Measurements from ENCODE around the gene STX5. TPM values are rescaled to one million over a fixed set of nuclear protein-coding genes. Genes with fewer than 3 reads are reported as not detected.
"Not testable (repeated sequence)": the region's sequence is repeated elsewhere in the genome, so short reads cannot be mapped to it uniquely, and the experiment has no call there.

The STX5 gene
- polyA plus RNA-seq, 3 donors: 36.4 to 39.6 (median 38.5) TPM

- TF ChIP-seq, protein P1, sequence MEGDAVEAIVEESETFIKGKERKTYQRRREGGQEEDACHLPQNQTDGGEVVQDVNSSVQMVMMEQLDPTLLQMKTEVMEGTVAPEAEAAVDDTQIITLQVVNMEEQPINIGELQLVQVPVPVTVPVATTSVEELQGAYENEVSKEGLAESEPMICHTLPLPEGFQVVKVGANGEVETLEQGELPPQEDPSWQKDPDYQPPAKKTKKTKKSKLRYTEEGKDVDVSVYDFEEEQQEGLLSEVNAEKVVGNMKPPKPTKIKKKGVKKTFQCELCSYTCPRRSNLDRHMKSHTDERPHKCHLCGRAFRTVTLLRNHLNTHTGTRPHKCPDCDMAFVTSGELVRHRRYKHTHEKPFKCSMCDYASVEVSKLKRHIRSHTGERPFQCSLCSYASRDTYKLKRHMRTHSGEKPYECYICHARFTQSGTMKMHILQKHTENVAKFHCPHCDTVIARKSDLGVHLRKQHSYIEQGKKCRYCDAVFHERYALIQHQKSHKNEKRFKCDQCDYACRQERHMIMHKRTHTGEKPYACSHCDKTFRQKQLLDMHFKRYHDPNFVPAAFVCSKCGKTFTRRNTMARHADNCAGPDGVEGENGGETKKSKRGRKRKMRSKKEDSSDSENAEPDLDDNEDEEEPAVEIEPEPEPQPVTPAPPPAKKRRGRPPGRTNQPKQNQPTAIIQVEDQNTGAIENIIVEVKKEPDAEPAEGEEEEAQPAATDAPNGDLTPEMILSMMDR (IDR thresholded peaks at IDR 0.05): no peak
- Histone ChIP-seq H3K27me3 (ENCODE audit: control insufficient read depth in 2 of 2, insufficient read depth in 2 of 2, low read length in 2 of 2) (no peaks in the 10 kb centered on the region), H3K79me2 (ENCODE audit: insufficient read depth, low read length) (peaks cover 11% of the 10 kb centered on the region), H3K9ac (ENCODE audit: insufficient read depth, low read length, poor library complexity, severe bottlenecking) (no peak overlapping the region), H3K27ac (ENCODE audit: low read depth in 1 of 2, low read length in 2 of 2) (no peak overlapping the region), H3K9me3 (replicated peaks in 1 of 2; ENCODE audit: control insufficient read depth in 1 of 2, insufficient read depth in 1 of 2, low read length in 2 of 2) (no peaks in the 10 kb centered on the region), H3K4me1 (ENCODE audit: control insufficient read depth in 1 of 2, insufficient read depth in 2 of 2, low read length in 2 of 2) (no peaks in the 10 kb centered on the region), H4K20me1 (ENCODE audit: insufficient read depth, low read length) (no peaks in the 10 kb centered on the region), H3K36me3 (replicated peaks in 1 of 2; ENCODE audit: control insufficient read depth in 1 of 2, insufficient read depth in 2 of 2, low read length in 2 of 2) (no peaks in the 10 kb centered on the region), H2AFZ (ENCODE audit: insufficient read depth, low read depth, low read length, poor library complexity, severe bottlenecking) (no peak overlapping the region), H3K4me3 (replicated peaks in 1 of 3; ENCODE audit: low read depth in 2 of 3, low read length in 3 of 3) (no peak overlapping the region), H3K4me2 (replicated peaks; ENCODE audit: extremely low read depth, low read length, poor library complexity, severe bottlenecking) (no peak overlapping the region)
- no peak overlapping the region for H3K4me3 Mint-ChIP-seq
- no peak for DNase-seq
- H3K36me3 Mint-ChIP-seq: peaks cover 2% of the 10 kb centered on the region in 2 donors
- H3K27ac Mint-ChIP-seq: no peak overlapping the region
- 100% methylated on average over 1 of the region's 4 CpGs for WGBS (ENCODE audit: insufficient coverage)
- intact Hi-C loops (cut with micrococcal nuclease): loop anchor here (2.0 to 10.0 kb wide), 3 partner anchors 77 to 269 kb away; partner anchors contain the start of genes TMEM179B (in 2 of the 2) and TUT1 (in 1 of the 2)
- no peaks in the 10 kb centered on the region for H3K27me3 Mint-ChIP-seq (ENCODE audit: low read depth in 3 of 3)
- peaks cover 6% of the 10 kb centered on the region for H3K4me1 Mint-ChIP-seq
- H3K9me3 Mint-ChIP-seq: no peaks in the 10 kb centered on the region
These were observed 32.0 kb upstream of the STX5 start for GRCh38 chr11:62863687-62864335.

GRCh38 chr11:62861564-62862192 is 29.8 kb upstream of the STX5 start:
- peaks cover 28% of the 10 kb centered on the region for H3K79me2 ChIP-seq (ENCODE audit: insufficient read depth, low read length)
- not testable (repeated sequence) for H3K9ac ChIP-seq (ENCODE audit: insufficient read depth, low read length, poor library complexity, severe bottlenecking); H3K36me3 Mint-ChIP-seq; DNase-seq; H3K4me2 ChIP-seq (replicated peaks; ENCODE audit: extremely low read depth, low read length, poor library complexity, severe bottlenecking); H2AFZ ChIP-seq (ENCODE audit: insufficient read depth, low read depth, low read length, poor library complexity, severe bottlenecking); H3K36me3 ChIP-seq (replicated peaks in 1 of 2; ENCODE audit: control insufficient read depth in 1 of 2, insufficient read depth in 2 of 2, low read length in 2 of 2); H4K20me1 ChIP-seq (ENCODE audit: insufficient read depth, low read length); H3K27me3 Mint-ChIP-seq (ENCODE audit: low read depth in 3 of 3); H3K9me3 ChIP-seq (replicated peaks in 1 of 2; ENCODE audit: control insufficient read depth in 1 of 2, insufficient read depth in 1 of 2, low read length in 2 of 2); H3K4me3 Mint-ChIP-seq; H3K4me3 ChIP-seq (replicated peaks in 1 of 3; ENCODE audit: low read depth in 2 of 3, low read length in 3 of 3); H3K27ac Mint-ChIP-seq; H3K27me3 ChIP-seq (ENCODE audit: control insufficient read depth in 2 of 2, insufficient read depth in 2 of 2, low read length in 2 of 2); H3K27ac ChIP-seq (ENCODE audit: low read depth in 1 of 2, low read length in 2 of 2); H3K9me3 Mint-ChIP-seq
- WGBS (ENCODE audit: insufficient coverage): 97% methylated on average over 7 of the region's 16 CpGs
- intact Hi-C loops (cut with micrococcal nuclease): loop anchor here (2.0 to 10.0 kb wide), 3 partner anchors 74 to 267 kb away; partner anchors contain the start of genes TMEM179B (in 2 of the 2) and TUT1 (in 1 of the 2)
- H3K4me1 ChIP-seq (ENCODE audit: control insufficient read depth in 1 of 2, insufficient read depth in 2 of 2, low read length in 2 of 2): peaks cover 7 to 12% of the 10 kb centered on the region in 2 donors
- peaks cover 19% of the 10 kb centered on the region for H3K4me1 Mint-ChIP-seq

Measured in CD14-positive monocyte (primary cell).